ENCODE results near the gene PRKRA.
"Not testable (repeated sequence)": the region's sequence is repeated elsewhere in the genome, so short reads cannot be mapped to it uniquely, and the experiment has no call there.

Gene PRKRA

GRCh38 chr2:178457390-178457886 is 6.5 kb upstream of the PRKRA start:
- DNase-seq (ENCODE audit: low read depth in 2 of 2), result no peak

DNA sequence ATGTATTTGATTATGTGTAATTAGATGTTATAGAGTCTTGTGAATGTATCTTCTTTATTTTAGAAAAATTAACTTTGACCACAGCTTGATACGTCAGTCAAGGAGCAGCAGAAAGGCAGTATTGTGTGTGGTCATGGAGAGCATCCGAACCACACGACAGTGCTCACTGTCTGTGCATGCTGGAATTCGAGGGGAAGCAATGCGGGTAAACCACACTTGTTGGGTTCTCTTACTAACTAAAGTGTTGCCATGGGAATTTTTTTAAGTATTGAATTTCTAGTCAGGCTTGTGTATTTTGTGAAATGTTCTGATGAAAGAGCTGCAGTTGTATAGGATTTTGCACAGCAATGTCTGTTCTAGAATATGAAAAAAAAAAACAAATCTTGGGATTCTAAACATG is 5.0 kb upstream of the PRKRA start:
- DNase-seq (ENCODE audit: low read depth in 2 of 2), result no peak

GRCh38 chr2:178452870-178453269 is 1.9 kb upstream of the PRKRA start:
- no peak for DNase-seq (ENCODE audit: low read depth in 2 of 2)

DNA sequence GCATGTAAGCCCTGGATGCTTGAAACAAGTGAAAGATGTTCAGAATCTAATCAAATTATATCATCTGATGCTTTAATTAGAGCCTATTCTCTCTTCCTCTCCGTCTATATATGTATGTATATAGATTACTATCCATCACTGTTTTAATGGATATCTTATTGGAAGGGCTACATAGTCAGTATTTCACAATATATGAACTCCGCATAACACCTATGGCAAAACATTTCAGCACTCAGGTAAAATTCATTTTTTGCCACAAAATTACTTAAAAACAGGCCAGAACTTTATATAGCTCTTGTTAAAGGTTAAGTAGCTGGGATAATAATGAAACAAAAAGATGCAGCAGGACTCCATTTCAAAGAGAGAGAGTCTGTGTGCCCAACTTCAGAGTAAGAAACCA is 1.4 kb upstream of the PRKRA start:
- DNase-seq (ENCODE audit: low read depth in 2 of 2), result no peak

DNA sequence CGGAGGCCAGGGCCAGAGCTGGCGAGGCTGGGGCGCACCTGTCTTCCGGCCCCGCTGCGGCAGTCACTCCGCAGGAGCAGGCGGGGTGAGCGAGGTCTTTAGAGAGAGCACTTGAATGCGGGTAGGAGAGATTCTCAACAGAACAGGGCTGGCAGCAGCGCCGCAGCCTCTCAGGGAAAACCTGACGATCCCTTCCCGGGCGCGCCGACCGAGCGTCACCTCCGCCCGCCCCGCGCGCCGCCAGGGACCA is 526 bp downstream of the PRKRA start:
- no peak for DNase-seq (ENCODE audit: low read depth in 2 of 2)

- DNase-seq (ENCODE audit: low read depth in 2 of 2), result peak in 1 of 2 donors; percentile 1
Observed at GRCh38 chr2:178449700-178450523, 1.1 kb downstream of the PRKRA start.

DNA sequence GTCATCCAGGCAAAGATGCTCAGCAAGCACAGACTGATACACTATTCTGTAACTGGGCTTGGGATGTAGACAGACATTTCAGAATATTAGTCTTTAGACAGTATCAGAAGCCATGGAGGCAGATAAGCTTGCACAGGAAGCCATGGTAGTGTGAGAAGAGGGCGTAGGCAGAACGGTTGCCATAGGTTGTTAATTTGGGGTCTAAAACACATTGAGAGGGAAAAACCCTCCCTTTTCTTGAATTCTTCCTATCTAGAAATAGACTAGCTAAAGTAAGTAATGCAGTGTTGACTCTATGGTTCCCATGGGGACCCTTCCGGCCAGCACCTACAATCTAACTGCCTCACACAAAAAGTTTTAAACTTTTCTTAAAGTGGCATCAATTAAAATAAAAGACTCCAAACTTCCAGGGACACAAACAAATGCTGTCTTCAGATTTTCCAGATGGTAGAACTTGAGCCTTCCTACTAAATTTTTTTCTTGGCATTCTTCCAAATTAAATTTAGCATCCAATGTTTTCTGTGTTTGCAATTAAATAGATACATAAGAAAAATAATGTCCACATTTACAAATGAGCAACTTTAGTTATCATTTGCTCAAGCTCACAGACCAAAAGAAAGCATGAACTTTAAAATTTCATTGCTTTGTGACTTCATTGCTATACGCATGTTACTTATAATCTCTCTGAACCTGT is 1.9 kb downstream of the PRKRA start:
- no peak for DNase-seq (ENCODE audit: low read depth in 2 of 2)

- DNase-seq (ENCODE audit: low read depth in 2 of 2), result no peak
Observed at GRCh38 chr2:178441426-178441825, 9.5 kb downstream of the PRKRA start.

GRCh38 chr2:178436662-178437061 is 14.3 kb downstream of the PRKRA start:
- no peak for DNase-seq (ENCODE audit: low read depth in 2 of 2)

- DNase-seq (ENCODE audit: low read depth in 2 of 2), result no peak
Observed at GRCh38 chr2:178429336-178429735, 21.6 kb downstream of the PRKRA start.

- no peak for DNase-seq (ENCODE audit: low read depth in 2 of 2)
Observed at GRCh38 chr2:178428396-178428806, 22.6 kb downstream of the PRKRA start.

DNA sequence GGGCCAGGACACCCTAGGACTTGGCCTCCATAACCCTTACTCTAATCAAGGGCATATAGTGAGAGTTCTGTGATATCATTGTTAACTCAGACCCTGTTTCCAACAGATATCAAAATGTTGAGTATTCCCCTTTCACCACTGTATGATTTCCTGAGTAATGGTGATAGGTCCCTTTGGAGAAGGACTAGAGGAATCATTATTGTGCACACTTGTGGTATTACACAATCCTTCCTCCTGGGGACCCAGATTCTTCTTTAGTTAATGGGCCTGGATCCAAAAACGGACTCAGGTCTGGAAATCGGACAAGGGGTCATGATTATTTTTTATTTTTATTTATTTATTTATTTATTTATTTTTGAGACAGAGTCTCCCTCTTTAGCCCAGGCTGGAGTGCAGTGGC is 23.5 kb downstream of the PRKRA start:
- DNase-seq (ENCODE audit: low read depth in 2 of 2), result no peak

GRCh38 chr2:178426388-178426787 is 24.6 kb downstream of the PRKRA start:
- DNase-seq (ENCODE audit: low read depth in 2 of 2), result no peak

GRCh38 chr2:178425255-178425827 is 25.6 kb downstream of the PRKRA start:
- DNase-seq (ENCODE audit: low read depth in 2 of 2), result no peak

DNA sequence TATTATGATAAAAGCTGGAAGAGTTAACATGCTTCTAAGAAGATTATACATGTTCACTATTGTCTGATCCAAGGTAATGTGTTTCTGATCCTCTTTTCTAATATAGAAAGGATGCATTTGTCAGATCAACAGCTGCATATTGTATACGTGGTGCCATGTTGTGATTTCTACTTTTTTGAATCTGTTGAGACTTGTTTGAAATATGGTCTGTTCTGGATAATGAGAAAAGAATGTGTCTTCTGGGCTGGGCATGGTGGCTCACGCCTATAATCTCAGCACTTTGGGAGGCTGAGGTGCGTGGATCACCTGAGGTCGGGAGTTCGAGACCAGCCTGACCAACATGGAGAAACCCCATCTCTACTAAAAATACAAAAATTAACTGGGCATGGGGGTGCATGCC is 27.2 kb downstream of the PRKRA start:
- not testable (repeated sequence) for DNase-seq (ENCODE audit: low read depth in 2 of 2)

- no peak for DNase-seq (ENCODE audit: low read depth in 2 of 2)
Observed at GRCh38 chr2:178422097-178422496, 28.9 kb downstream of the PRKRA start.

GRCh38 chr2:178420463-178420999 is 30.4 kb downstream of the PRKRA start:
- no peak for DNase-seq (ENCODE audit: low read depth in 2 of 2)

GRCh38 chr2:178419123-178419522 is 31.9 kb downstream of the PRKRA start:
- no peak for DNase-seq (ENCODE audit: low read depth in 2 of 2)

GRCh38 chr2:178418426-178418825 is 32.5 kb downstream of the PRKRA start:
- DNase-seq (ENCODE audit: low read depth in 2 of 2), result no peak

DNA sequence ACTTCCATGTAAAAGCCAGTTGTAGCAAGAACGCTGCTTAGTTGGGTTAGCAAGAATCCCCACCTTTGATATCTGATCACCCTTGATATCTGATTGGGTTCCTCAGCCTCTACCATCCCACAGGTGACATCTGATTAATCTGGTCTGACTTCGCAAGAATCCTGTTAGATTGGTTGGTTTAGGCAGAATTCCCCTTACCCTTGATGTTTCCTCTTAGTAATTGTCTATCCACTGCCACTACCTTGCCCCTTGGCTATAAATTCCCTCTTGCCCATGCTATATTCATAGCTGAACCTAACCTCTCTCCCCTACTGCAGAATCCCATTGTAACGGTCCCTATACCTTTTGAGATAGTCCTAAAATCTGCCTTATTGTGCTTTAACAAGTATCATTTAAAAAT is 33.1 kb downstream of the PRKRA start:
- DNase-seq (ENCODE audit: low read depth in 2 of 2), result no peak

DNA sequence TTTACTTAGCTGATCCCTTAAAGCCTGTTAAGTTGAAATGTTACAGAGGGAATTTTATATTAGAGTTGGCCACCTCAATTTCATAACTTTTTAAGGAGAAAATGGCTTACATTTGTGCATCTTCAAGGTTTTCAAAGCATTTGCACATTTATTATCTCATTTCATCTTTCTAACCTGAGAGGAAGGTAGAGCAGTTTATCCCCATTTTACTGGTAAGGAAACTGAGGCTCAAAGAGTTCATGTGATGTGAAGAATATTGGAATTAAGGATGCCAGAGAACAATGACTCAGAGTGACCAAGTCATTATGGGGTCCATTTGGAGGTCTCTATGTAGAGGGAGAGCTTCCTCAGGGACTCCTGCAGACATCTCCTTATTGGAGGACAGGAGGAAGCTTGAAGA is 35.0 kb downstream of the PRKRA start:
- no peak for DNase-seq (ENCODE audit: low read depth in 2 of 2)

Measured in activated CD8-positive, alpha-beta memory T cell treated with anti-CD3 and anti-CD28 coated beads for 4 hours (primary cell).